Left lung (tissue), 10 donors: Measurements from ENCODE around the gene TMEM266. TPM values are rescaled to one million over a fixed set of nuclear protein-coding genes. Genes with fewer than 3 reads are reported as not detected.

Experiments used
- ATAC-seq: fragments of 200-7000 bp; cut with Tn5 transposase; one replicate; pipeline ENCODE4 v1.9.1; 2020; ENCODE audit warnings: moderate library complexity
- DNase-seq, 4 donors: peaks; one replicate each; pipeline ENCODE4 v3.0.0-alpha.2; 2013 to 2020
- H3K27ac ChIP-seq, 2 donors: fragments of 200-600 bp; sonication (generic) in 1 of 2; one replicate each; pipeline versions ENCODE4 v1.5.0 to v1.8.0; 2020 to 2021
- H3K27me3 ChIP-seq, 2 donors: fragments of 200-600 bp; sonication (generic) in 1 of 2; one replicate each; pipeline versions ENCODE4 v1.5.0 to v1.8.0; 2020 to 2021
- H3K36me3 ChIP-seq, 2 donors: fragments of 200-600 bp; sonication (generic) in 1 of 2; one replicate each; pipeline versions ENCODE4 v1.5.0 to v1.8.0; 2020 to 2021
- H3K4me1 ChIP-seq, 2 donors: fragments of 200-600 bp; one replicate each; pipeline ENCODE4 v1.8.0; 2021
- H3K4me3 ChIP-seq, 2 donors: fragments of 200-600 bp; sonication (generic) in 1 of 2; one replicate each; pipeline versions ENCODE4 v1.5.0 to v1.8.0; 2020 to 2021; ENCODE audit warnings: mild to moderate bottlenecking in 1 of 2
- H3K9me3 ChIP-seq, 2 donors: fragments of 200-600 bp; sonication (generic) in 1 of 2; one replicate each; pipeline versions ENCODE4 v1.5.0 to v1.8.0; 2020 to 2021
- CTCF ChIP-seq, 2 donors: fragments of 200-600 bp; sonication (generic) in 1 of 2; IDR thresholded peaks; one replicate each; pipeline versions ENCODE4 v1.5.0 to v1.8.0; 2021; ENCODE audit warnings: antibody characterized with exemption in 2 of 2
- intact Hi-C, 2 donors: fragments of 100-400 bp; cut with DNase I; formaldehyde crosslinking; loops; one replicate each; pipeline versions ENCODE4 v1.11.2 to v1.14.2; 2022
- polyA plus RNA-seq, 6 donors: library from polyadenylated mRNA; unstranded; fragments of 120-200 nt; gene quantifications; one replicate each; pipeline ENCODE4 v1.2.1, GENCODE V29; 2013; ENCODE audit not compliant: insufficient read length in 6 of 6
- total RNA-seq, 2 donors: library from RNA; stranded (reverse); fragmentation: NEBNext Ultra II Directional; extraction: Animal tissue kit (Norgen Biotek cat#: 25700); gene quantifications; one replicate each; pipeline ENCODE4 v1.2.1, GENCODE V29; 2021
- donor health status: DM: no; HTN: yes; CAD: no.
- donor health status: DM: no; HTN: no; CAD: no.

Gene TMEM266
- total and polyA plus RNA-seq, 8 donors, result 1.1 to 2.9 (median 2.3) TPM

GRCh38 chr15:76229266-76229665 lies 169.5 kb downstream of the TMEM266 start:
- TF ChIP-seq CTCF (IDR thresholded peaks at IDR 0.05), result no peak
- Histone ChIP-seq H3K36me3 (peaks cover 0 to 43% of the 10 kb centered on the region in 2 donors), H3K9me3 (no peaks in the 10 kb centered on the region), H3K27ac (no peak overlapping the region), H3K4me3 (no peak overlapping the region), H3K27me3 (no peaks in the 10 kb centered on the region), H3K4me1 (no peaks in the 10 kb centered on the region)
- DNase-seq, result no peak
- intact Hi-C loops, result no loop called here
- no peak for ATAC-seq

GRCh38 chr15:76233921-76234320 lies 174.1 kb downstream of the TMEM266 start:
- no peak for TF ChIP-seq CTCF (IDR thresholded peaks at IDR 0.05)
- H3K9me3 ChIP-seq, result no peaks in the 10 kb centered on the region
- H3K4me3 ChIP-seq, result no peak overlapping the region
- H3K27me3 ChIP-seq, result no peaks in the 10 kb centered on the region
- no peaks in the 10 kb centered on the region for H3K4me1 ChIP-seq
- intact Hi-C loops, result no loop called here
- peaks cover 0 to 19% of the 10 kb centered on the region in 2 donors for H3K36me3 ChIP-seq
- DNase-seq, result no peak
- ATAC-seq, result no peak
- H3K27ac ChIP-seq, result no peak overlapping the region

- Histone ChIP-seq H3K9me3 (no peaks in the 10 kb centered on the region), H3K4me3 (no peak overlapping the region), H3K36me3 (peaks cover 0 to 14% of the 10 kb centered on the region in 2 donors), H3K27ac (no peak overlapping the region), H3K4me1 (no peaks in the 10 kb centered on the region), H3K27me3 (no peaks in the 10 kb centered on the region)
- ATAC-seq (no peak), DNase-seq (no peak)
- intact Hi-C loops, result no loop called here
- TF ChIP-seq CTCF (IDR thresholded peaks at IDR 0.05), result no peak
Measured at GRCh38 chr15:76234337-76234889, 174.6 kb downstream of the TMEM266 start.

GRCh38 chr15:76235186-76235826 lies 175.5 kb downstream of the TMEM266 start:
- no peak overlapping the region for H3K4me3 ChIP-seq
- peak; percentile 31 to 49 for TF ChIP-seq CTCF (IDR thresholded peaks at IDR 0.05)
- DNase-seq (no peak), ATAC-seq (peak; percentile 79)
- H3K4me1 ChIP-seq, result no peaks in the 10 kb centered on the region
- no peak overlapping the region for H3K27ac ChIP-seq
- H3K9me3 ChIP-seq, result no peaks in the 10 kb centered on the region
- peaks cover 0 to 10% of the 10 kb centered on the region in 2 donors for H3K36me3 ChIP-seq
- no peaks in the 10 kb centered on the region for H3K27me3 ChIP-seq
- intact Hi-C loops, result no loop called here

GRCh38 chr15:76236350-76236749 lies 176.6 kb downstream of the TMEM266 start:
- Histone ChIP-seq H3K9me3 (no peaks in the 10 kb centered on the region), H3K27ac (no peak overlapping the region), H3K4me3 (no peak overlapping the region), H3K27me3 (no peaks in the 10 kb centered on the region), H3K4me1 (no peaks in the 10 kb centered on the region), H3K36me3 (peaks cover 0 to 4% of the 10 kb centered on the region in 2 donors)
- ATAC-seq (no peak), DNase-seq (no peak)
- intact Hi-C loops, result no loop called here
- no peak for TF ChIP-seq CTCF (IDR thresholded peaks at IDR 0.05)
